Uterus (tissue), 2 donors: ENCODE data around the gene CLSTN2.

Source experiments
- CTCF ChIP-seq, 4 experiments: fragments of 200-600 bp in 2 of 4; fragments of 450-650 bp in 2 of 4; sonication (generic) in 2 of 4; IDR thresholded peaks; one replicate each; pipeline ENCODE4 v1.5.1; 2016 to 2019; ENCODE audit warnings: antibody characterized with exemption in 4 of 4, mild to moderate bottlenecking in 2 of 4, moderate library complexity in 1 of 4
- POLR2A ChIP-seq, 2 donors: fragments of 450-650 bp; IDR thresholded peaks; one replicate each; pipeline ENCODE4 v1.6.1; 2016; ENCODE audit warnings: antibody characterized with exemption in 2 of 2, mild to moderate bottlenecking in 1 of 2, moderate library complexity in 1 of 2

- TF ChIP-seq CTCF (IDR thresholded peaks at IDR 0.05) (no peak), POLR2A (IDR thresholded peaks at IDR 0.05) (no peak)
Observed at GRCh38 chr3:140061211-140061610, 126.2 kb downstream of the CLSTN2 start.
